HG02973 (cell line): ENCODE data around the gene PTPRR.
A peak's percentile ranks its signal among the peaks of the same experiment; 100 is the strongest.
"Not testable (repeated sequence)": the region's sequence is repeated elsewhere in the genome, so short reads cannot be mapped to it uniquely, and the experiment has no call there.

Experiments
- ATAC-seq: cut with Tn5 transposase; IDR thresholded peaks from one replicate; pipeline ENCODE4 v1.9.1; 2021; ENCODE audit warnings: moderate library complexity; ENCODE audit not compliant: unreplicated experiment

The PTPRR gene

DNA sequence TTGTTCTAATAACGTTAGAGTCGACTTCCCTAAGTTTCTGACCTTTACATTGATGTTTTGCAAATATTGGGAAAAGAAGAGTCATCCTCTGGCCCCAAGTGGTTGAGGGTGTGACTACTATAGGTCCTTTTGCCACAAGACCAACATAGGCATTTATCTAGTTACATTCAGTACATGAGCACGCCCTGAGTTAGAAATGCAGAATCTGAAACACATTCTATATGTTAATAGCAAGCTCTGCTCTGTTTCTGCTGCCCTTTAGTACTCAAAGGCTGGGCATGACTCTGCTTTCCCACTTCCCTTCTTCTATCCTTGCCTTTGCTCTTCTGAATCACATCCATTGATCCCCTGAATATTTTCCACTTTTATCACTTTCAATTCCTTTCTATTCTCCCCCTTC lies 168.2 kb downstream of the PTPRR start:
- no peak for ATAC-seq

DNA sequence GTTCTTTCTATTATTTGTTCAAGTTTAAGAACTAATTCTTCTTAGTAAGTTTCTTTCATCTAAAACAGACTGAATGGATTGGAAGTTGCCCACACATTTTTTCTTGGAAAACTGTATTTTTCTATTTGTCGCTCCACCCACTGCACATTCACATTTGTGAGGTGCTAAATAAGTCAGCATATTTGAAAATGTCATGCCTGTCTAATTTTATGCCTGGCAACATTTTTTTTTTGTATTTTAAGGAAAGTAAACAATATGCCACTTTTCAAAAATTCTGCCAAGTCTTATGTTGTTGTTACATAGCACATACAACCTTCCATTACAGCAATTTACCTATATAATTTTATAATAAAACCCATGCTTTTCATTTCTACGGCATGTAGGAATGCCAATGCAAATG lies 170.6 kb downstream of the PTPRR start:
- ATAC-seq: no peak

DNA sequence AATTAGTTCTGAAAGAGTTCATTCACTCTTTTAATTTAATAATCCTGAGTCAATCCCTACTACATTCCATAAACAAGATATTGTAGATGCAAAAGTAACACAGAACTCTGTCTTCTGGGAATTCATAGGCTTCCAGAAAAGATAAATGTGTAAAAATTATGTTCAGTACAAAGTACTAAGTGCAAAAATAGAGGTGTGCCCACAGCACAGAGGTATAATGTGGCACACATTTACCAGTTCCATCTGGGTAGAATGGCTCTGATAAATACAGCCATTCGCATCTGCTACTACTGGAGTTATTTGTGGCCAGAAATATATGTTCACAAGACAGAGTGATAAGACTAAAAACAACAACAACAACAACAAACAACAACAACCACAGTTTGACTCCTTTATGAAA lies 171.7 kb downstream of the PTPRR start:
- ATAC-seq: no peak

DNA sequence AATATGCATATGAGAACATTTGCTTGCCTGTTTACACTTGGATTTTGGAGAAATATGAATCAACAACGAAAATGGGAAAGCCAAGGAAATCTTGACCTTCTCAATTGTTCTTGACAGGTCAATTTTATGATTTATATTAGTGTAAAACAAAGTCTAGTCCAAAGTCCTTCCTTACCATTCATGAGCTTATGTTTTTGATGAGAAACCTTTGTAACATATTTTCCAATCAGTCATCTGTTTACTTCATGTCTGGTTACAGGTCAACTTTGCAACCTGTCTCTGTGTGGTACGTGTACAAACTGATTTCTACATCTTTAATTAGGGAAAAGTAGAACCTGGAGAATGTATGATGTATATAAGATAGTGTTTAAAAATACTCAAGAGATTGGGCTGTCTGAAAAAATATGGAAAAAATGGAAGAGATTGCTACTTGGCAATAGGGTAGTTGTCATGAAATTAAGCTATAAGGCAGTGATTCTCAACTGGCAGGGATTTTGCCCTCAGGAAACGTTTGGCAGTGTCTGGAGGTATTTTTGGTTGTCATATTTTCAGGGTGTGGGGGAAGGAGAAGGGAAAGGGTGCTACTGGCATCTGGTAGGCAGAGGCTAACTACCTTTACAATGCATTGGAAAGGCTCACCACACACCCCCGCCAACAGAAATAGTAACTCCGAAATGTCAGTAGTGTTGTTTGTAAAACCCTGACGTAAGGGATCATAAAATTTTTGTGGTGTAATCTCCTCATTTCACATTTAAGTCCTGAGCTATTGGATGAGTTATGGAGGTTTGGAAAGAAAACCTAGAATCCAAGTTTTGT lies 172.9 kb downstream of the PTPRR start:
- no peak for ATAC-seq

DNA sequence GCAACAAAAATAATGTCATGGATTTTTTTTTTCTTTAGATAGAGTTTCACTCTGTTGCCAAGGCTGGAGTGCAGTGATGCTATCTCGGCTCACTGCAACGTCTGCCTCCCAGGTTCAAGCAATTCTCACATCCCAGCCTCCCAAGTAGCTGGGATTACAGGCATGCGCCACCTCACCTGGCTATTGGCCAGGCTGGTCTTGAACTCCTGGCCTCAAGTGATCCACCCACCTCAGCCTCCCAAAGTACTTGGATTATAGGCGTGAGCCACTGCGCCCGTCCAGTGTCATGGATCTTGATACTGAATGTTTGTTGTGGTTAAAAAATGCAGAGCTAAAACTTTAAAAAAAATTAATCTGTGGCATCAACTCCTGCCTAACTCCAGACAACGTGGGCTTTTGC lies 175.5 kb downstream of the PTPRR start:
- ATAC-seq: no peak

DNA sequence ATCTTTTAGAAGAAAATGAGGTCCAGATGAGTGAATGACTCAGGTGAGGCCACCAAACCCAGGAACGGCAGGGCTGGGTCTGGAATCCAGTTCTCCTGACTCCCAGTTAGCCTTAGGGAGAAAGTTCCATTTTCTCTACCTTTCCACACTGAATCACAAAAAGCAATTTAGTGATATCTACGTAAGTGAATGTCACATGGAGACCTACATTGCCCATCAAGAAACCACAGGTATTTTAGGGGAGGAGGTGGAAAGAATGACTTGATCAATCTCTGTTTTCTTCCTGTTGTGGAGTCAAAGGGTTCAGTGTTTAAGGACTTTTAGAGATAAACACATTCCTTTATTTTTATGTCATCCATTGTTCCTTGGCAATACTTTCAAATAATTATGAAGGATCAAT lies 176.4 kb downstream of the PTPRR start:
- no peak for ATAC-seq

DNA sequence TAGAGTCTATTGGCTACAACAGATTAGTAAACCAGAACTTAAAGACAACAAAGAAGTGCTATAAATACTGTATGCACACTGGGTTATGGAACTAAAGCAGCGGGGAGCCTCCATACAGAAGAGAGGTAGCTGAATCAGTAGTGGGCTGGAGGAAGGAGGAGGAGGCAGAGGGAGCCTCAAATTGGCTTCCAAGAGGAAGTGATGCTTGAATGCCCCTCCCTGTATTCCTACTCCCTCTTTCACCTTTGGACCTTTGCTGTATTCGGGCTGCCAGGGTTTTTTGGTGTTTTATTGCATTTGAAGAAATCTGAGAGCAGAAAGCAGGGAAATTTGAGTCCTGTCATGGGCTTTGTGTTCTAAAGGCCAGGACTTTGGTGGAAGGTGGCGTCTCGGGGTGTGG lies 179.3 kb downstream of the PTPRR start:
- no peak for ATAC-seq

DNA sequence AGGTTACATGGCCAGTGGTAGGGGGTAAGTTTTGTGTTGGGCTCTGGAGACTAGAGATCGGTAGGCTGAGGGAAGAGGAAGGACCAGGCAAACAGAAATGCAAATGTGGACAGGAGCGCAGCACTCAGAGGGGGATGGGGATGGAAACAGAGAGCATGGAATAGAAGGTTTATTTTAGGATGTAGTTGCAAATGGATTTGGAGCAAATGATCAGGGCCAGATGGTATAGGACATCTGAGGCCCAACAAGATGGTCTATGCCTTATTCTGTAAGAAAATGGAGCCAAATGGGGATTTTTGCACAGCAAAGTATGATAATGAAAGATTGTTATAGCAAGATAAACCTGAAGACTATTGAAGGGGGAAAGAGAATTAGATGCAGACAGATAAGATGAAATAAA lies 180.8 kb downstream of the PTPRR start:
- ATAC-seq: no peak

DNA sequence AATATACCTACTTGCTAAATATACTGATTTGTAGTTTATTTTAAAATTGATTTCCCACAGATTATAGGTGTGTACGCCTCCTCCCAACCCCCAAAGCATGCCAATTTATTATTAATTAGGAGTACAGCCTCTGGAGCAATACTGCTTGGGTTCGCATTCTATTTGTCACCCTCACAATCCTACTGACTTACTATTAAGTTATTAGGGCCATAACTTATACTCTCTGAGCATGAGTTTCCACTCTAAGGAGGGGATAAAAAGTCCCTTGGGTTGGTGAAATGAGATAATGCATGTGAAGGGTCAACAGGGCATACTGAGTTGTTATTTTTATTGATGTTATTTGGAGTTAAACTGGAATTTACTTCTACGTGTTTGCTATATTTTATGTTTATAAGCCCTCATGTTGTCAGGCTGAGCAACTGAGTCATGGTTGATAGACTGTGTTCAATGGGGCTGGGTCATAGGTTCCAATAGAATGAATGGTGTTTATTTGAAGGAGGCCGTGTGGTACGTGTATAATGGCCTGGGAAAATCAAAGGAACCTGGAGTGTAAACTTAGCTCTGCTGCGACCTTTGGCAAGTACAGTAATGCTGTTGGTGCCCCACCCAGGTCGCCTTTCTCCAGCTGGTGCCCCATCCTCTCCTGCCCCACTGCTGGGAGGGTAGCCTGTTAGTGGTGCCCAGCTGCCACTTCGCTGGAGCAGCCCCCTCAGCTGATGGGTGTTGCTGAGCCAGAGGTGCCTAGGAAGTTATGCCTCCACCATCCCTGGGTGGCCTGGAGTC lies 184.0 kb downstream of the PTPRR start:
- ATAC-seq: no peak

DNA sequence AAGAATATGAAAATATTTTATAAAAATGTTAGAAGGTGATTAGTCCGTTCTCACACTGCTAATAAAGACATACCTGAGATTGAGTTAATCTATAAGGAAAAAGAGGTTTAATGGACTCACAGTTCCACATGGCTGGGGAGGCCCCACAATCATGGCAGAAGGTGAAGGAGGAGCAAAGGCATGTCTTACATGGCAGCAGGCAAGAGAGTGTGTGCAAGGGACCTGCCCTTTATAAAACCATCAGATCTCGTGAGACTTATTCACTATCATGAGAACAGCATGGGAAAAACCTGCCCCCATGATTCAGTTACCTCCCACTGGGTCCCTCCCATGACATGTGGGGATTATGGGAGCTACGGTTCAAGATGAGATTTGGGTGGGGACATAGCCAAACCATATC lies 185.3 kb downstream of the PTPRR start:
- not testable (repeated sequence) for ATAC-seq

DNA sequence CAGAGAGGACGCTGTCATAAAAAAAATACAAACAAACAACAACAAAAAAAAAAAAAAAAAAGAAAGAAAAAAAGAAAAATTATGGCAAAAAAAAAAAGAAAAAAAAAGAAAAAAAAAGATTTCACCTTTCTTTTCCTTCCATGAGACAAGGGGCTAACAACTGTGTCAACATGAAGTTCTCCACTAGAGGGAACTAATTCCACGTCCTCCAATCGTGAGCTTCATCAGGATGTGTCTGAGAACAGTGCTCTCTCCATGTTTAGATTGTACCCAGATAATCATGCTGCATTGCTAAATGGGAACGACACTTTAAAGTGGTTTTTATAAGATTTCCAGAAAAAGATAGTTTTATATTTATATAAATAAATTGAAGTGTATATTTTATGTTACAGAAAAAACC lies 187.2 kb downstream of the PTPRR start:
- peak; percentile 94 for ATAC-seq

DNA sequence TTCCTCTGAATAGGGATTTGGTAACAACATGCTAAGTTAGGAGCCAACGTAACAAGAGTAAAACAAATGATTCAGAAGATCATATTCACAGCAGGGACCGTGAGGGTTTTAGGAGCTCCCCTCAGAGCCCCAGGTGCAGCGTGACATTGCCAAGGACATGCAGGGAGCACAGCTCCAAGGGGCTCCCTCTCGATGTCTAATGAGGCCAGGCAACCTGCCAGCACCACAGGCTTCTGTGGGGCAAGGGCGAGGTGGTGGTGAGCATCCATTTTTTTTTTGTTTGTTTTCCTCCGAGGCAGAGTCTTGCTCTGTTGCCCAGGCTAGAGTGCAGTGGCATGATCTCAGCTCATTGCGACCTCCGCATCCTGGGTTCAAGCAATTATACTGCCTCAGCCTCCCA lies 188.3 kb downstream of the PTPRR start:
- no peak for ATAC-seq

DNA sequence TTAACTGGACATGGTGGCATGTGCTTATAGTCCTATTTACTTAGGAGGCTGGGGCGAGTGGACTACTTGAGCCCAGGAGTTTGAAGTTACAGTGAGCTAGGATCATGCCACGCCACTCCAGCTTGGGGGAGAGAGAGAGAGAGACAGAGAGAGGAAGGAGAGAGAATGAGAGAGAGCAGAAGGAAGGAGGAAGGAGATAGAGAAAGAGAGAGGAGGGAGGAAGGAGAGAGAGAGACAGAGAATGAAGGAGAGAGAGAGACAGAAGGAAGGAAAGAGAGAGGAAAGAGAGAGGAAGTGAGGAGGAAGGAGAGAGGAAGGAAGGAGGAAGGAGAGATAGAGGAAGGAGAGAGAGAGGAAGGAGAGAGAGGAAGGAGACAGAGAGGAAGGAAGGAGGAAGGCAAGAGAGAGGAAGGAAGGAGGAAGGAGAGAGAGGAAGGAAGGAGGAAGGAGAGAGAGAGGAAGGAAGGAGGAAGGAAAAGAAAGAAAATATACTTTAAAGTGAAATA lies 189.8 kb downstream of the PTPRR start:
- ATAC-seq: no peak

DNA sequence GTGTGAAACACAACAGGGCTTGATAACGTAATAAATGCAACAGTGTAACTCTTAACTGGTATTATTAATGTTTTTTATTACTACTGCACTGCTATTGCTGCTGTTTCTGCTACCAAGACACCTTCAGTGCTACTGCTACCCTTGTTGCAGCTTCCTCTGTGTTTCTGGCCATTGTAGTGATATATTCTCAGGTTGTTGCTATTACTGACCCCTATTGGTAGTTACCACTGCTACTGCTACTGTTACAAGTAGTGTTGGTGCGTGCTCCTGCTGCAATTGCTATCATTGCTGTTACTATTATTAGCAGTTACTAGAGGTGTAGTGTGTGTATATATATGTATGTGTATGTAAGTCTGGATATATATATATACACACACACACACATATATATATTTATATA lies 196.1 kb downstream of the PTPRR start:
- ATAC-seq: no peak

DNA sequence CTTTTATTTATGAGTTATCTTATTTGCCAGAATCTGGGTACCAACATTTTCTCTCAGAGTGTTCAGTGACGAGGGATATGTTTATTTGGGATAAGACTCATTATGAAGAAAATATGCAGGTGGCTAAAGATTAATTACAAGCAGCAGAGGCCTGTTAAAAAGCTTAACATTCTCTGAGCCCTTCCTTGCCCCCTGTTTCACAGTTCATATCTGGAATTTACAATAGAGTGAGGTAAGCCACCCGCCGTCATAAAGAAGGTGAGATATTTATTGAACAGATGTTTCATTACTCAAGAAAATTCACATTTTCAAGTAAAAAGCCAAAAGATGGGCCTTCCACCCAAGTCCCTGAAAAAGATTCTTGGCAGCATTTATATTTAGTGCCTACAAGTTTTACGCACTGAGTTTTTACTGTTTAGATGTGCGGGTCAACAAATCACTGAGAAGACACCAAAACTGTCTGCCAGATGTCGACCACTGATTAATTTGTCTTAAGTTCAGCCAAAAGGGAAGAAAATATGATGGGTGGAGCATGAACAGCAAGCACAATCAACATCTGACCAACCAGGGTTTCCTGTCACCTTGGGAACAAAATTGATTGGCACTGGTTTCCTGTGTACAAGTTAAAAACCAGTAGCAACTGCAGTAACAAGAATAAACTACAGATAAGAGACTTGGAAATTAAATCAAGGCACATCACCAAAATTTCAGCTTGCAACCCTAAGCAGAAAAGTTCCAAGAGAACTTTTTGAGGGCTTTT lies 197.8 kb downstream of the PTPRR start:
- ATAC-seq: no peak

DNA sequence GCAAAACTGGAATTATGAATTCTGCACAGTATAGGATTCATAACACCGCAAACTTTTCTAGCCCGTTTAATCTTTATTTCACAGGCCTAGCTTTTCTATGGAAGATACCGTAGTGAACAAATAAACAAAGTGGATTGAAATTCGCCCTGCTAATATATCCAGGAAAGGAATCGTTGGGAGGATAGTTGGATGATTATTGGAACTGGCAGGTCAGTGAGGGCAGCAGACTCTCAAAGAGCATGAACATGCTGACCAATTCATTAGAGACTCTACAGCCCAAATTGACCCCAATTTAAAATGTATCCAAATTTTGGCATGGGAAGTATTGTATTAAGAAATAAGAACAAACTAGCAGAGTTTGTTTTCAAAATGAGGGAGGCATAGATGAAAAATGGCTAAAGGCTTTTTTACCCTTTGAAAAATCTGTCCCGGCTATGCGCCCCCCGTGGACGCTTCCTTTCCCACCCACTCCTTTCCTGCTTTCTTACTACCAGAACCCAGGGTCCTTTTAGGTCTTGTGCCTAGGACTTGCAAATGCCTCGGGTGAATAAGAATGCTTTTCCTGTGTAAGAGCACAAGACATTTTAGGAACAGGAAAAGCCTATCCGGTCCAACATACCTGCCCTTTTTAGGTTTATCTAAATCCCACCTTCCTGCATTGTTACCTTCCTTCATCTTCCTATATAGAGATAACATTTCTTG lies 198.7 kb downstream of the PTPRR start:
- no peak for ATAC-seq

DNA sequence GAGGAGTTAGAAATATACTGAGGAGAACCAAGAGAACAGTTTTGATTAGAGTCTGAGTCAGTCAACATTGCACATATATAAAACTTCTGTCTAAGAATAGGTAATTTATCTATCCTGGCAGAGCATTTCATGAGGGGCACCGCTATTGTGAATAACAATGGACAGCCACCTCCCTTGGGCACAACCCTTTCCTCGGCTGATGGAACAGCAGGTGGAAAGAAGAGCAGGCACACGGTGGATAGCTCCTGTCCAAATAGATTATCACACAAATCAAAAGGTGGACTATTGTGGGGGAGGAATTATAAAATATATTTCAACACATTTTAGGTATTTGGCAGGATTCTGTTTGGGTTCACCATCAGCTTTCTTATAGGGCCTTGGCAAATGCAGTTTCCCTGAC lies 199.3 kb downstream of the PTPRR start:
- ATAC-seq: no peak

DNA sequence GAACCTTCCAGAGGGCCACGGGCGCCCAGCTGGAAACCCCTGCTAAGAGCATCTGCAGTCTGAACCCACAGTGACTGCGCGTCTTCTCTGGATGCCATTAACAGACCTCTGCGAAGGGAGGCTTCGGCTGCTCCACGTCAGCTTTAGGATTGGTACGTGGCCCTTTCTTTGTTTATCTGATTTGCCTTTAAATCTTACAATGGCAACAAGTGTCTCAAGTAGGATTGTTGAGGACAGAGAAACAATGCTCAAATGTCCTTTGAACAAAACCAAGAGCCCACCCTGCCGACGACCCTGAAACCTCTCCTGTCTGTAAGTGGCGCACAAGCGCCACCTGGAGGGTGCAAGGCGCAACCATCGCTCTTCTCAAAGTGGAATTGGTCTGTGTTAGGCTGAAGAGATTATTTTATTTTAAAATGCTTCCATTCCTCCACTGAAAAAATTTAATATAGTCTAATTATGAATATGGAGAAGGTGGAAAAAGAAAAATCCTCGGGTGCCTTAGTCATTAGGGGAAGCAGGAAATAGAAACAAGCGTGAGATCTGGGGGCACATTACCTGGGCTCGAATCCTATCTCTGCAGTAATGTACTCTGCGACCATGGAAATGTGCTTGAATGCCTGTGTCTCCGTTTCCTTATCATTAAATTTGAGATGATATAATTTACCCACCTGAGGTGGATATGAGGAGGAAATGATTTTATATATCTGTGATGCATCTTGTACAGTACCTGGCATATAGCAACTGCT lies 200.7 kb downstream of the PTPRR start:
- ATAC-seq: peak; percentile 62

DNA sequence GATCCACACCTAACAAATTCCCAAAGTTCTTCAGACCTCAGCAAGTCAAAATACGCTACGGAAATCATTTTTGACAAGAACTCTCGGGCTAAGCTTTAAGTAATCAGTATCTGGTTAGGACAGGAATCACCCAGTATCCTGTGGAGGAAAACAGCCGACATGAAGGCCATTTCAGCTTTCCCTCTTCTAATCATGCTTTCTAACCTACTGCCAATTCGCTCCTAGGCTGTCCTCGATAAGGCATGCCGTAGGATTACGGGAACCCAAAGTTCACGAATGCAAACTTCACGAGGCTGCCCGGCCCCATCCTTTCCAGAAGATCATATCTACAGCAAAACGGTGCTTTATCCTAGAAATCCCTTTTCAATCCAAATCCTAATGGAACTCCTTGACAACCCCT lies 201.5 kb downstream of the PTPRR start:
- no peak for ATAC-seq

DNA sequence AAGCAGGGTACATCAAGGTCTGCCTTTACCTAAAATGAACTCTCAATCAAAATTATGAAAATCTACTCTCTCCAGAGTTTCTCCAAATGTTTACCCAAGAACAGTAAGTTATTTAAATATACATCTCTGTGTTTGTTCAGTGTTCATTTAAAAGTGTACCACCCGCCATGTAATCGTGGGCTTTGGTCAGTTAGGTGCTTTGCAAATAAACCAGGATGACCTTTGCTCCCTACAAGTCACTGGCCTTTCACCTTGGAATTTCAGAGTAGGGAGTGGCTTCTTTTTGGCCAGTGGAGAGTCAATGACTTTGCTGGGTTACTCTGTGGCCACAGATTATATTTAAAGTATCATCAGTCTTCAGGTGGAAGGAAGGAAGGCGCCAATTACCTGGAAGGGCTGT lies 208.7 kb downstream of the PTPRR start:
- ATAC-seq: no peak
